HG02938 (cell line): Measurements from ENCODE around the gene OSCP1.

Experiments used
- ATAC-seq: cut with Tn5 transposase; IDR thresholded peaks from one replicate; pipeline ENCODE4 v1.9.1; 2021; ENCODE audit warnings: mild to moderate bottlenecking, moderate library complexity; ENCODE audit not compliant: unreplicated experiment

Gene OSCP1

DNA sequence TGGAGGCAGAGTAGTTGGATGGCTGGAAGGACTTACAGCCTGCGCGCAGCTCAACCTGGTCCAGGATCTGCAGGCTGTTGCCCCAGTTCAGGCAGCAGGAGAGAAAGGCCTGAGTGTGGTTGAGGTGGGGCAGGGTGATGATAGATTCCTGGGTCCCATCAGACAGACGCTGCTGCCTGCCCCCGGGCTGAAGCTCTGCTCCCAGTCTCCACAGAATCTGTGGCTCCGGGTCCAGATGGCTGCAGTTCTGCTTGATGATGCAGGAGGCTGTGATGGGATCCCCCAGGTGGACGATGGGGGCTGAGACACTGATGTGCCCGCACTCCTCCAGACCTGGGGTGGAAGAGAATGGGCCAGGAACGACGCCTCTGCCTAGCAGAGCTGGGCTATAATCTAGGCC lies 25.1 kb upstream of the OSCP1 start:
- no peak for ATAC-seq

DNA sequence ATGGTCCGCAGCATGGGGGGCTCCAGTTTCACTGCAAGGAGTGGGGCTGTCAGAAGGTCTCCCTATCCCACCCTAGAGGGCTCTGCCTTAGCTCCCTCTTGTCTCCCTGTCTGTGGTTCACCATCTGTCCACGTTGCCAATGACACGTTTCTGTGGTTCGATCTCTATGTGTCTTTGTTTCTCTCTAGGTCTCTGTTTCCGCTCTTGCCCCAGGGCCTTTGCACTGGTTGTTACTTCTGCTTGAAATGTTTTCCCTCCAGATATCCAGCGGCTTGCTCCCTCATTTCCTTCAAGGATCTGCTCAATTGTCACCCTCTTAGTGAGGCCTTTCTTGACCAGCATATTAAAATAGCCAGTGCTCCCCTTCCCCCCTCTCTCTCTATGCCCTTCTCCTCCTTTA lies 22.4 kb upstream of the OSCP1 start:
- ATAC-seq, result no peak

DNA sequence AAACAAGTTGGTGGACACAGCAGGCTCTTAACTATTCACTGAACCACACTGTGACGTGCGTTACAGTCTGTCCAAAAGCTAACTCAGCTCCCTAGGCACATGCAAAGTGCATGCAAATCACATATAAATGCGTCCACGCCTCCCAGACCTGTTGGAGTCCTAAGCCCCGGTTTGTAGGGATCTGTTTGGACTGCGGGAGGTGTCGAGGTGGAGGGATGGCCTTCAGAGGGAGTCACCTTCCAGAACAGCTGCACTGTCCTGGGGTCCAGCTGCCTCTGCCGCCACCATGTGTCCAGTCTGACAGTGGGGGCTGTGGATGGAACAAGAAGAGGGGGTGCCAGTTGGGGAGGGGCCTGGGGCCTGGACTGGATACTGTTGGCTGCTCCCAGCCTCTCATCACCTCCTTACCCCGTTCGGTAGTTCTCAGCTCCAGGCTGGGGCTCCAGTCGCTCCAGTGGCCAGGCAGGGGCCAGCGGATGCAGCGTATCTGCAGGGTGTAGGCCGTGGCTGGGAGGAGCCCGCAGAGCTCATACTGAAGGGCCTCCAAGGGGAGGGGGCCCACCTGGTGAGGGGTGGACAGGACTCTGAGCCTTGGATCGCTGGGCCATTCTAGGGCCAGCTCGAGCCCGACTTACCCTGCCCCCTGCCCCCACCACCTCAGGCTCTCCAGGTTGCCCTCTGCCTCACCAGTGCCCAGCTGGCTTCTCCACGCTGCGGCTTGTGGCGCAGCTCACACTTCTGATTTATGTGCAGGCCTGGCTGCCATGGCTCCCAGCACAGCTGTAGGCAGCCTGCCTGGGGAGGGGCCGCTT lies 21.8 kb upstream of the OSCP1 start:
- no peak for ATAC-seq

GRCh38 chr1:36469163-36469562 lies 18.9 kb upstream of the OSCP1 start:
- ATAC-seq, result no peak

DNA sequence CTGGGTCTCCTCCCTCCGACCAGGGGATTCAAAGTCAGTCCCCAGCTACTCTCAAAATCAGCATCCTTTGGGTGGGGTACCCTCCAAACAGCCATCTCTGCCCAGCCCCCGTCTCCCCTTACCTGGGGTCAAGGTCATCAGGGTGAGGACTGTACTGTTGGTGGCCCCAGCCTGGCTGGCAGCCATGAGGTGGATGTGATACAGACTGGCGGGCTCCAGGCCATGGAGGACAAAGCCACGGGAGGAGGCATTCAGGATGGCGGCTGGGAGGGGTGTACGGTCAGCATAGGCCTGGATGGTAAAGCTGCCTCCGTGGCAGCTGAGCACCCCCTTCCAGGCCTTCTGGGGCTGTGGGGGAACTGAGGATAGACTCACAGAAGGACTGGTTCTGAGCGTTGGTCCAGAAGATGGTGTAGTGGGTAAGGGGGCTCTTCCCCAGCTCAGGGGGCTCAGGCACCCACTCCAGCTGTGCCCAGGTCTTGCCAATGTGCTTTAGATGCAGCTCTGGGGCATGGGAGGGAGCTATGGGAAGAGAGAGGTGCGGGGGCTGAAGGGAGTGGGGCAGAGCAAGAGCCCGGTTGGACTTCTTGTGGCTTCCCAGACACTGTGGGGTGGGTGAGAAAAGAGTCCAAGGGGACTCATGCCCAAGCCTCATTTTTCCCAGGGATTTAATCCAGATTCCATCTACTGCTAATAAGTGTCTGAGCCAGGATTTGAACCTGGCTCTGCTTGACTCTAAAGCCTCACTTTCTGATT lies 17.6 kb upstream of the OSCP1 start:
- ATAC-seq, result no peak

DNA sequence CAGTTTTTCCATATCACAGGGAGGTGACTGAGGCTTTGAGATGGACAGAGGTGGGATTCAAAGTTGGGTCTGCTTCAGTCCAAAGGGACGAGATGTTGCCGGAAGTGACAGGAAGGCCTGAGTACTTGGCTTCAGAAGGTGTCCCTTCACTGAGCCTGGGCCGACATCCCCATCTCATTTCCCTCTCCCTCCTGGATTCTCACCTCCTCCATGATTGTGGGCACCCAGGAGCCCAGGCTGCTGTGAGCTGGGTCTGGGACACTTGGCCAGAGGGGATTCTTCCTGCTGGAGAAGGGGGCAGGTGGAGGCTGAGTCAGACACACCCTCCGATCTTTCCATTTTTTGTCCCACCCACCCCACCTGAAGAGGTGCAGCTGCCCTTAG lies 16.8 kb upstream of the OSCP1 start:
- ATAC-seq, result no peak

DNA sequence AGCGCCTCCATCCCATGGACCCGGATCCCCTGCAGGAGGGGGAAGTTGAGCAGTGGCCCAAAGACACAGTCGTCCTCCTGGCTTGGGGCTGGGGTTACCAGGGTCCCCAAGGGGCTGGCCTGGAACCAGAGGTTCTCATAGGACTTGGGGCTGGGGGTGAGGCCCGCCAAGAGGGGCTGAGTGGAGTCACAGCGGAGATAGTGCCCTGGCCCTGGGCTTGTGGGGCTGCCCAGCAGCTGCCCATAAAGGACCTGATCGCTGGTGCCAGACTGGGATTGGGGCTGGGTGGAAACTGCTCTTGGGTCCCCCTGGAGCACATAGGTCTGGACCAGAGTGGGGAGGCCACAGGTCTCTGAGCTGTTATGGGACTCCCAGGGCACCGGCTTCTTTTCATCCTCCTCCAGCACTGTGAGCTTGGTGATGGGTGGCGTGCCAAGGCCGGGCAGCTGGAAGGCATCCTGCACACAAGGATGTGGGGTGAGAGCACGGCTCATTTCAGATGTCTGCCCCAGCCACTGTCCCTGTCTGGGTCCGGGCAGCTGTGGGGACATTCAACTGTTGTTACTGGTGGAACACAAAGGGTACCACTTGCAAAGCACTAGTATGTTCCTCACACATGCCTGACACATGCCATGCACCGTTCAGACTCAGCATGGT lies 16.2 kb upstream of the OSCP1 start:
- no peak for ATAC-seq

GRCh38 chr1:36465731-36466369 lies 15.6 kb upstream of the OSCP1 start:
- no peak for ATAC-seq

- peak; percentile 30 for ATAC-seq
Observed at GRCh38 chr1:36464605-36465393, 14.5 kb upstream of the OSCP1 start.

DNA sequence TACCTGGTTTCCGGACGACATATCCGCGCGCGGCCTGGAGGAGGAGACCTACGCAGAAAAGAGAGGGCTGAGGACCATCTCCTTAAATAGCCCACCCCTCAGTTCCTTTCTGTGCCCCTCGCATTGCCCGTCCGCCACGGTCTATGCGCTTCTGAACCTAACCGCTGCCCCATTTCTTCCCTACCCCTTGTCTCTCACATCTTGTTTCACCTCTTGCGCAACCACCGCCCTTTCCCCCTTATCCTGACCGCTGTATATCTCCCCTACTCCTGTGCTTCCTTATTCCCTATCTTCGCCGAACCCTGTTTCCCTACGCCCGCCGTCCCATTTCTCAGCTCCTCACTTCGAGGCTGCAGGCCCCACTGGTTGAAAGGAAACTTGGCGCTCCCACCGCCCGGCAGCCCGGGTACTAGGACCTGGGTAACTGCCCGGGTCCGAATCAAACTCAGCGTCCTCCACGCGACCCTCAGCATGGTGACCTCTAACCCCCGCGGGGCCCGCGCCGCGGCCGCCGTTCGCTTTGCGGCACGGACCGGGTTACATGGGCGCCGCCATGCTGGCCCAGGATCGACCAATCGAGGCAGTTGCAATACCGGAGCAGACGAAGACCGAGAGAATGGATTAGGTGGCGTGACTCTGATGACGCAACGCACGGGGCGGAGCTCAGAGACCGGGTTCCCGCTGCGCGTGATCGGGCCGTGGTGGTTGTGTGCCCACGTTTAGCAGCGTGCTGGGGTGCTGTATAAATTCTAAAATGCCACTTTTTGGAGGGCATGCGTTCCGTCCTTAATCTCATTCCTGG lies 13.8 kb upstream of the OSCP1 start, which contains the start of gene MRPS15:
TSS of gene MRPS15 (minus strand) at position 582 of the 802 bp plus-strand sequence. CDS start at position 473, 109 bp downstream.
- ATAC-seq, result peak; percentile 91

DNA sequence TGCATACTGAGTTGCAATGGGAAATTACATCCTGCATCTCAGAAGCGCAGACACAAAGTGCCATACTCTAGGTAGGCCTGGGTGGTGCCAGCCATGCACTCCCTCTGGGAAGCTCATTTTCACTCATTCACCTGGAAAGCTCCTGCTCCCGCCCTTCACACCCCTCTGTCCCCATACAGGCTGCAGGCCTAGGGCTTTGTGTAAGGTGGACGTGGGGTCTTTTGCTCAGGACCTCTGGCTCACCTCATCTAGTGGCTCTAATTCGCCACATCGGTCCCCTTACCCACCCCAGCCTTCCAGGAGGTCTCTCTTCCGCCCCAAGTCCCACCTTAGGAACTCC lies 13.2 kb upstream of the OSCP1 start:
- ATAC-seq, result no peak

DNA sequence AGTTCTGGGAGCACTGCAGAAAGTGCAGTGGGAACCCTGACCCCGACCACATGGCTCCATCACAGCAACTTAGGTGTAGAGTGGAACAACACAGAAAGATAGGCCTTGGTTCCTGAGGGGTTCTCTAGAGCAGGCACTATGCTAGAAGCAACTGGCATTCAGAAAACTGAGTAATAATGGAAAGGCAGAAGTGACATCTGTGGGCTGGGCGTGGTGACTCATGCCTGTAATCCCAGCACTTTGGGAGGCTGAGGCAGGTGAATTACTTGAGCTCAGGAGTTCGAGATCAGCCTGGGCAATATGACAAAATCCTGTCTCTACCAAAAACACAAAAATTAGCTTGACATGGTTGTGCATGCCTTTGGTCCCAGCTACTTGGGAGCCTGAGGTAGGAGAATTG lies 8.7 kb upstream of the OSCP1 start:
- no peak for ATAC-seq

DNA sequence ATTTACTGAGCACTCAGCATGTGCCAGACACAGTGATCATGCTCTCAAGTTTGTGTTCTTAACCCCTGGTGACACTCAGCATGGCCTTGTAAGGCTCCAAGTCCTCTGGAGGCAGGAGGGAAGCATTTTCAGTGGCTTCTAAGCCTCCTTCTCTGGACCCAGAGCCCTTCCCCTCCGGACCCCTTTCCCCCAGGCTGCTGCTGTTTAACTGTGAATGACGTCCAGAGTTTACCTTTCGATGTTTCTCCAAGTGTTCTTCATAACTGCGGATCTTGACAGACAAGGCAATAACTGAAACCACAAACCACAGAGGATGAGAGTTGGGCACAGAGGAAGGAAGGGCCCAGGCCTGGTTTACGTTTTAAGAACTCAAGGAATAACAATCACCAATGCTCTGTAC lies 7.4 kb upstream of the OSCP1 start:
- ATAC-seq, result no peak

DNA sequence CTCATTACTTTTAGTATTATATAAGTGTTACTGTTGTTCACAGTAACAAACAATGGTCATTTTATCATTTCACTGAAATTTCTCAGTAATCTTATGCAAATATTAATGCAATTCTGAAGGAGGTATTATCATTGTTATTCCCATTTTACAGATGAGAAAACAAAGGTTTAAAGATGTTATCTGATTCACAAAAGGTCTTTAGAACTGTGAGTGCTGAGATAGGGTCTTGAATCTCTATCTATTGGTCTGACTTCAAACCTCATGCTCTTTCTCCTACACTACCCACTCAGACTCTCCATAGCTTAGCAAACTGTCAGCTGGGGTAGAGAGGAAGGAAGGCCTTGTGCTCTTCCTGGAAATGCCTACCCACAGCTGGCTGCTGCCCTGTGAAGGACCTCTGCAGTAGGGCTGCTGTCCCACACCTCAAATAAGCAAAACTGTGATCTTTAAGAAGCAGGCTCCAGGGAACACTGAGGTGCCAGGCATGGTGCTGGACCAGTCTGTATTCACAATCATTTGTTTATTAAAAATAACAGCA lies 6.2 kb upstream of the OSCP1 start:
- ATAC-seq, result no peak

DNA sequence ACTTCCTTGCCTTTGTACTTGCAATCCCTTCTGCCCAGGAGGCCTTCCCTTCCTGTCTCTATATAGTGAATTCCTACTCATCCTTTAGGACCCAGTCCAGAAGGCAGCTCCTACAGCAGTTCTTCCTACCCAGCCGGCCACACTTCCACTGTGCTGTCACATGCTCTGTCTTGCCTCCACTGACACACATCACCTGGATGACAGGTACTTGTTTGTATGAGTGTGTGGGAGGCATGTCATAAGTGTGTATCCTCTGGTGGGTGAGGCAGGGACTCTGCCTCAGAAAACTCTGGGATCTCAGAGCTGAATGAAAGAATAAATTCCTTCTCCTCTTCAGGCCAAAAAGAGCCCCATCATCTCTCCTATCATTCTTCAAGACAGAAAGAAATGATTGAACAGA lies 5.1 kb upstream of the OSCP1 start:
- ATAC-seq, result no peak

DNA sequence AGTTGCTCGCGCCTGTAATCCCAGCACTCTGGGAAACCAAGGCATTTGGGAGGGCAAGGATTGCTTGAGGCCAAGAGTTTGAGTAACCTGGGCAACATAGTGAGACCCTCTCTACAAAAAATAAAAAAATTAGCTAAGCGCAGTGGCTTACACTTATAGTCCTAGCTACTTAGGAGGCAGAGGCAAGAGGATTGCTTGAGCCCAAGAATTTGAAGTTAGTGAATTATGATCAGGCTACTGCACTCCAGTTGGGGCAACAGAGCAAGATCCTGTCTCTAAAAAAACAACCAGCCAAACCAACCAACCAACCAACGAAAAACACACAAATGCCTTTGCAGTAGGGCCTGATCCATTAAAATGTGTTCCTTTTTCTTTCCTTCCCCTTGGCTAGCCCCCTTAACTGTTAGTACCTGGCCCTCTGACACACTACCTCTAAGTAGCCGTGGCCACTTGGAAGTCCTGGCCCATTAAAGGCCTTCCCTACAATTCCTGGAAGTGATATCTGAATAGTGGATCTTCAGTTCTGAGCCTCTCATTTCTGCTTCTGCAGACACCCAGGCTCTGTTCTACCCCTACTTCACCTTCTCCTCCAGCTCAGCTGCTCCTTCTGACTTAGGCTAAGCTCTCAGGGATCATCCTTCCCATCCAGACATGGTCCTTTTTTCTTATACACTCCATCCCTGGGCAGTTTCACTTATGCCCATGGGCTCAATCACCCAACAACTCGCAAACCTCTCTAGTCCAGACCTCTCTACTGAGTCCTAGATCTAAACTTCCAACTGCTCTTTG lies 3.5 kb upstream of the OSCP1 start:
- no peak for ATAC-seq

- no peak for ATAC-seq
Observed at GRCh38 chr1:36453051-36453450, 2.8 kb upstream of the OSCP1 start.

GRCh38 chr1:36450919-36451305 lies 661 bp upstream of the OSCP1 start:
- ATAC-seq, result no peak

DNA sequence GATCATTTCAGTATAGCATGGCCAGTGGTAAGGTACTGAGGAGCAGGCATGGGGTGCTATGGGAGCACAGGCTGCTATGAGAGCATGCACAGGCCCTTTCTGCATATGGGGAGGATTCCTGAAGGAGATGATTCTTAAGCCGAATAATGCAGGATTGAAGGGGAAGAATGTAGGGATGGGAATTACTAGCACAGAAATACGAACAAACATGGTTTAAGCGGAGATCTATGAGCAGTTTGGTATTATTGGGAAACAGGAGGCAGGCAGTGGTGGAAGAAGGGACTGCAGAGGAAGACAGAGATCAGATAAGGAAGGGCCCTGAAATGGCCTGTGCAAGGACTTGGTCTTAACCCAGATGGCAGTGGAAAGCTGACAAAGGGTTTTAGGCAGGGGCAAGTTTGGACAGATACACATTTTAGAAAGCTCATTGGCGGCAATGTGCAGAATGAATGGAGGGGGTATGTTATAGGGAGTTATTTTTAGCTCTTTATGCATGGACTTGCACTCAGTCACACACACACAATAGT lies 1.7 kb downstream of the OSCP1 start:
- ATAC-seq, result no peak
